K562 (cell line): ENCODE results near the gene P2RY6. TPM values are rescaled to one million over a fixed set of nuclear protein-coding genes. Genes with fewer than 3 reads are reported as not detected.

Experiments used
- ATAC-seq: fragments of 200-7000 bp; cut with Tn5 transposase; 3 replicates; pipeline ENCODE4 v1.9.1; 2020; ENCODE audit warnings: moderate library complexity
- BruUV-seq: library from RNA; stranded (reverse); fragments of 400-500 nt; replicated peaks from 2 replicates; lab custom pipeline; 2021; lab: Mats Ljungman, UMichigan
- CTCF ChIA-PET: fragments of 300-600 bp; formaldehyde crosslinking; extraction: SDS; loops from one replicate; lab custom pipeline; 2021; ENCODE audit warnings: low intra/inter-chr PET ratio; lab: Yijun Ruan, JAX
- POLR2A ChIA-PET: fragments of 300-600, 350-650 bp; sonication (Branson Sonifier 250); formaldehyde crosslinking; extraction: SDS; loops from one replicate; lab custom pipeline; 2021; ENCODE audit warnings: antibody characterized with exemption, inconsistent platforms; lab: Yijun Ruan, JAX
- DNase-seq, 4 experiments: peaks; one replicate each; pipeline versions ENCODE4 v3.0.0 to v3.0.0-alpha.2; 2011 to 2018; ENCODE audit warnings: low spot score in 3 of 4, mixed read lengths in 3 of 4; ENCODE audit errors: extremely low read depth in 1 of 4
- FAIRE-seq: peaks from 2 replicates; lab custom pipeline; 2011; peaks lifted over from hg19 to GRCh38; lab: Jason Lieb, UNC
- H2AFZ ChIP-seq: 2 replicates; pipeline ENCODE4 v1.6.0; 2011; ENCODE audit warnings: low read depth, low read length, control low read depth, inconsistent platforms
- H3K27ac ChIP-seq: fragments of 200-600 bp; 3 replicates; pipeline ENCODE4 v1.8.0; 2011; ENCODE audit warnings: low read depth, mild to moderate bottlenecking, control low read depth, inconsistent platforms, low read length, moderate library complexity, mixed read lengths; ENCODE audit errors: extremely low read depth
- H3K27me3 ChIP-seq, 2 experiments: fragments of 300-600 bp in 1 of 2; 2 replicates in 1 of 2; 3 replicates in 1 of 2; pipeline versions ENCODE4 v1.6.0 to v1.8.0; 2011; ENCODE audit warnings: inconsistent platforms in 2 of 2, low read length in 2 of 2, mild to moderate bottlenecking in 1 of 2, mixed read lengths in 1 of 2, moderate library complexity in 1 of 2; ENCODE audit not compliant: control insufficient read depth in 2 of 2, insufficient read depth in 2 of 2
- H3K36me3 ChIP-seq: fragments of 300-600 bp; 3 replicates; pipeline ENCODE4 v1.8.0; 2011; ENCODE audit warnings: mild to moderate bottlenecking, low read length, inconsistent platforms; ENCODE audit not compliant: control insufficient read depth, insufficient read depth
- H3K4me1 ChIP-seq, 2 experiments: fragments of 200-600 bp in 1 of 2; replicated peaks in 1 of 2; 2 replicates in 1 of 2; 3 replicates in 1 of 2; pipeline versions ENCODE4 v1.5.1 to v1.8.0; 2011; ENCODE audit warnings: inconsistent platforms in 2 of 2, low read length in 2 of 2, mild to moderate bottlenecking in 1 of 2, mixed read lengths in 1 of 2, moderate library complexity in 1 of 2; ENCODE audit not compliant: control insufficient read depth in 2 of 2, insufficient read depth in 2 of 2
- H3K4me2 ChIP-seq: 2 replicates; pipeline ENCODE4 v1.6.1; 2011; ENCODE audit warnings: low read length, control low read depth, inconsistent platforms, mixed read lengths; ENCODE audit not compliant: insufficient read depth
- H3K4me3 ChIP-seq: fragments of 200-600 bp; sonication (generic), shearing (Covaris generic); 2 replicates; pipeline ENCODE4 v1.5.1; 2016; ENCODE audit warnings: control low read depth, inconsistent platforms
- H3K79me2 ChIP-seq: fragments of 200-600 bp; 3 replicates; pipeline ENCODE4 v1.8.0; 2011; ENCODE audit warnings: low read length, inconsistent platforms; ENCODE audit not compliant: control insufficient read depth, insufficient read depth
- H3K9ac ChIP-seq, 2 experiments: 2 replicates each; pipeline versions ENCODE4 v1.6.0 to v1.6.1; 2011; ENCODE audit warnings: low read depth in 2 of 2, low read length in 2 of 2, control low read depth in 1 of 2, inconsistent platforms in 1 of 2, mild to moderate bottlenecking in 1 of 2, mixed read lengths in 1 of 2; ENCODE audit not compliant: insufficient read depth in 1 of 2
- H3K9me1 ChIP-seq: one replicate; pipeline ENCODE4 v1.6.0; 2011; ENCODE audit warnings: inconsistent platforms, mild to moderate bottlenecking, low read length, moderate library complexity; ENCODE audit not compliant: control insufficient read depth, insufficient read depth
- H3K9me3 ChIP-seq: replicated peaks from 2 replicates; pipeline ENCODE4 v1.5.1; 2011; ENCODE audit warnings: low read depth, low read length, inconsistent platforms; ENCODE audit not compliant: control insufficient read depth, insufficient read depth
- H4K20me1 ChIP-seq: replicated peaks from 2 replicates; pipeline ENCODE4 v1.6.1; 2011; ENCODE audit warnings: low read length, inconsistent platforms, mixed read lengths; ENCODE audit not compliant: control insufficient read depth, insufficient read depth
- CHD2 ChIP-seq: IDR thresholded peaks from 2 replicates; pipeline ENCODE4 v1.6.1; 2011; ENCODE audit warnings: low read depth, low read length
- JUN ChIP-seq, 2 experiments: sonication (generic) in 1 of 2; formaldehyde crosslinking in 1 of 2; IDR thresholded peaks; 2 replicates each; pipeline versions ENCODE4 v1.6.1 to v1.8.0; 2012 to 2022; ENCODE audit warnings: borderline replicate concordance in 2 of 2, mild to moderate bottlenecking in 2 of 2, improper control_type of control experiment in 1 of 2, low read depth in 1 of 2, low read length in 1 of 2, missing genetic modification reagents in 1 of 2
- ZNF699 ChIP-seq: fragments of 250-450 bp; sonication (Bioruptor Pico); IDR thresholded peaks from 2 replicates; pipeline ENCODE4 v1.8.0; 2021; ENCODE audit warnings: mild to moderate bottlenecking, moderate library complexity; ENCODE audit not compliant: insufficient replicate concordance
- ZNF79 ChIP-seq: fragments of 250-450 bp; sonication (Bioruptor Pico); IDR thresholded peaks from 2 replicates; pipeline ENCODE4 v1.4.0; 2020; ENCODE audit warnings: low read depth, mild to moderate bottlenecking, moderate library complexity
- WGBS: fragments of 100-300 bp; shearing (Covaris generic); methylation state at CpG from one replicate; pipeline ENCODE4 v1.1.6; 2016; ENCODE audit warnings: low coverage, mixed read lengths; ENCODE audit not compliant: insufficient coverage; ENCODE audit errors: missing lambda C conversion rate; 5-methylcytosine and 5-hydroxymethylcytosine counted together
- in situ Hi-C: fragments of 300-500 bp; cut with MboI; formaldehyde crosslinking; loops from 4 replicates; pipeline ENCODE4 v1.15.0; 2018; ENCODE audit warnings: inconsistent platforms, mixed read lengths
- intact Hi-C: fragments of 100-400 bp; cut with micrococcal nuclease; formaldehyde crosslinking; loops from 2 replicates; pipeline ENCODE4 v1.14.2; 2022
- polyA plus RNA-seq, 8 experiments: library from polyadenylated mRNA; depleted of rRNA in 4 of 8; stranded (reverse) in 5 of 8; unstranded in 3 of 8; fragments of >200 nt; fragmentation: Nextera tagmentation in 2 of 8; fragmentation: Illumina TruSeq in 1 of 8; extraction: Ambion mirVana in 2 of 8; extraction: Trizol in 1 of 8; gene quantifications; 2 replicates each; pipeline versions ENCODE4 v1.2.1 to v1.2.3, GENCODE V29; 2011 to 2014; ENCODE audit warnings: inconsistent platforms in 1 of 8, missing spikeins in 1 of 8
- total RNA-seq, 7 experiments: library from RNA; depleted of rRNA in 6 of 7; stranded (reverse); fragments of >200 nt in 6 of 7; fragmentation: Illumina TruSeq in 2 of 7; extraction: Trizol in 2 of 7; gene quantifications; 2 replicates each; pipeline versions ENCODE4 v1.2.1 to v1.2.3, GENCODE V29; 2011 to 2021; ENCODE audit warnings: low replicate concordance in 1 of 7
- TF ChIP-seq, protein P1 (sequence below), 3 experiments: fragments of 200-800 bp in 1 of 3; sonication (Bioruptor generic) in 1 of 3; sonication (generic) in 1 of 3; formaldehyde crosslinking in 1 of 3; IDR thresholded peaks; 2 replicates each; pipeline versions ENCODE4 v1.6.1 to v1.8.0; 2016 to 2022; ENCODE audit warnings: mild to moderate bottlenecking in 2 of 3, missing compliant biosample characterization in 2 of 3, missing genetic modification characterization in 2 of 3, missing genetic modification reagents in 1 of 3

P2RY6 gene
- total and polyA plus RNA-seq, 9 of the 15 experiments (the other 6 are each of a cell fraction or from before 2014, with no cell fraction given): not detected

DNA sequence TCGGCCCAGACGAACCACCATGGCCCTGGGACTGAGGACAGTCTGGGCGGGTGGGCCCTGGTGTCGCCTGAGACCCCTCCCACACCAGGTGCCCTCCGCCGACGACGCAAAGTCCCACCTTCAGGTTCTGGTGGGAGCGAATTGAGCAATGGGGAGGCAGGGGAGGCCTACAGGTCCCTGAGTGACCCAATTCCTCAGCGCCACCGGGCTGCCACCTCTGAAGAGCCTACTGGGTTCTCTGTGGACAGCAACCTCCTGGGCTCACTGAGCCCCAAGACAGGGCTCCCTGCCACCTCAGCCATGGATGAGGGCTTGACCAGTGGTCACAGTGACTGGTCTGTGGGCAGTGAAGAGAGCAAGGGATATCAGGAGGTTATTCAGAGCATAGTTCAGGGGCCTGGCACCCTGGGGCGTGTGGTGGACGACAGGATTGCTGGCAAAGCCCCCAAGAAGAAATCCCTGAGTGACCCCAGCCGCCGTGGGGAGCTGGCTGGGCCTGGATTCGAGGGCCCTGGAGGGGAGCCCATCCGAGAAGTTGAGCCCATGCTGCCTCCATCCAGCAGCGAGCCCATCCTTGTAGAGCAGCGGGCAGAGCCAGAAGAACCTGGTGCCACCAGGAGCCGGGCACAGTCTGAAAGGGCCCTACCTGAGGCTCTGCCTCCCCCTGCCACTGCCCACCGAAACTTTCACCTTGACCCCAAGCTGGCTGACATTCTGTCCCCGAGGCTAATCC is 38.7 kb downstream of the P2RY6 start:
- no peak overlapping the region for H3K4me2 ChIP-seq
- no TSS peak for BruUV-seq

More for the DNA sequence above, 38.7 kb downstream of the P2RY6 start:
- Histone ChIP-seq H3K27me3 (peaks cover 6 to 39% of the 10 kb centered on the region in 2 experiments; a peak in 3 of 5 replicates), H3K9me3 (no peaks in the 10 kb centered on the region), H3K27ac (no peak overlapping the region), H4K20me1 (peaks cover 6% of the 10 kb centered on the region; the same call in 1 of the 2 replicates), H2AFZ (no peak overlapping the region), H3K4me1 (peaks cover 3 to 22% of the 10 kb centered on the region in 2 experiments; a peak in 4 of 5 replicates), H3K4me3 (no peak overlapping the region), H3K9me1 (no peaks in the 10 kb centered on the region), H3K9ac (no peak overlapping the region), H3K36me3 (no peaks in the 10 kb centered on the region), H3K79me2 (no peaks in the 10 kb centered on the region)
- POLR2A ChIA-PET: interaction anchor here (0.6 to 1.0 kb wide), 3 partner anchors 13 to 139 kb away, joined by 3 to 5 read pairs (median 4); no protein-coding TSS in a partner anchor
- in situ Hi-C loops: no loop called here
- FAIRE-seq (no peak), DNase-seq (no peak), ATAC-seq (no peak)
- CTCF ChIA-PET: no interaction called here
- intact Hi-C loops: no loop called here
- WGBS: 13% methylated on average over 14 of the region's 22 CpGs
- TF ChIP-seq CHD2 (no peak), JUN (IDR thresholded peaks at IDR 0.05; ENCODE audit: borderline replicate concordance, low read depth, low read length) (no peak), JUN (CRISPR knock-in tag; IDR thresholded peaks at IDR 0.05; ENCODE audit: borderline replicate concordance) (no peak), ZNF699 (no peak), ZNF79 (CRISPR knock-in tag) (no peak)
- TF ChIP-seq, protein P1, sequence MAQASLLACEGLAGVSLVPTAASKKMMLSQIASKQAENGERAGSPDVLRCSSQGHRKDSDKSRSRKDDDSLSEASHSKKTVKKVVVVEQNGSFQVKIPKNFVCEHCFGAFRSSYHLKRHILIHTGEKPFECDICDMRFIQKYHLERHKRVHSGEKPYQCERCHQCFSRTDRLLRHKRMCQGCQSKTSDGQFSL (CRISPR knock-in tag; IDR thresholded peaks at IDR 0.05): no peak
- TF ChIP-seq, protein P1 (tag; IDR thresholded peaks at IDR 0.05): no peak
